D341Med (cell line): ENCODE measurements around the gene PODXL.
A peak's percentile ranks its signal among the peaks of the same experiment; 100 is the strongest.

ENCODE experiments used
- DNase-seq: peaks from one replicate; pipeline ENCODE4 v3.0.0; 2012; ENCODE audit warnings: low spot score

The PODXL gene

GRCh38 chr7:131556053-131556908 lies at the start of gene PODXL:
Gene PODXL (minus strand): TSS chr7:131556628. CDS start chr7:131556359, 269 bp downstream.
- peak; percentile 95 for DNase-seq

GRCh38 chr7:131605280-131605878 lies 49.0 kb upstream of the PODXL start:
- DNase-seq, result no peak

- no peak for DNase-seq
Observed at GRCh38 chr7:131604841-131605279, 48.4 kb upstream of the PODXL start.

DNA sequence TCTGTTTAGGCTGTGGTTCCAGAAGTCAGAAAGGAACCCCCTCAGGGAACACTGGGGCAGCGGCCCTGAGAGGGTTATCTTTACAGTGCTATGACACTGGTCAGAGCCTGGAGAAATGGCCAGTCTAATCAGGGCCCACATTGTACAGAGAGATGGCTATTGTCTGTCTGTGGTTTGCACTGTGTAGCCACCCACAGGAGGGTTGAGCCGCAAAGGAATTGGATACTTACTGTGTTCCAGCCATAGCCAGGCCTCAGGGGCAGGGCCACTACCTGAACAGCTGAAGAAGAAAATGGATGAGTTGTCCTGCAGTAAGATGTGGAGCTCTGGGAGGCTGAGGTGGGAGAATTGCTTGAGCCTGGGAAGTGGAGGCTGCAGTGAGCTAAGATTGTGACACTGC lies 47.5 kb upstream of the PODXL start:
- no peak for DNase-seq

GRCh38 chr7:131602994-131603372 lies 46.6 kb upstream of the PODXL start:
- DNase-seq, result no peak

DNA sequence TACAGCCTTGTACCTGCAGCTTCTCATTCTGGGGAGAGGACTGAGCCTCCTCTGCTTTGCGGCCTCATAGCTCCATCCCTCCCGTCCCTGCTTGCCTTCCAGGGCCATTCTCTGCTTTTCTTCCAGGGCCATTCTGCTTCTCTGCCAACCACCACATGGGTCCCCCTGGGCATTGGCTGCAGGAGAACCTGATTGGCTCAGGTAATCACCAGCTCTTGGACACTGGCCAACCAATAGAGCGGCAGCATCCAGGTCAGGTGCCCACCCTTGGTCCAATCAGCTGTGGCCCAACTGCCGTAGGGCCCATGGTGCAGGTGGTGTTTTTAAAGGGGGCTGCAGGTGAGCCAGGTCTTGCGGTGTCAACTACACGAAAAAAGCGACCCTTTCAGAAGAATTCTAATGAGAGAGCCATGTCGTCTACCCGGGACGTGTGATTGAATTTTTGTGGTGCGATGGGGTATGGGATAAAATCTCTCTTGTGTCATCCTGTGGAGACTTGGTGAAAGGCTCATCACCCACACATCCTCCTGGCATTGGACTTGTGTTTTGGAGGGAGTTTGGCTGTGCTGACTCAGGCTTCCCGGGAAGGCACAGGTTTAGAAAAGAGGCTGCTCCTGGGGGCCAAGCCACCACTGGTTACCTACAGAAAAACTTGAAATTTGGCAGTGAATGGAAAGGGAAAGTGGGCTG lies 46.0 kb upstream of the PODXL start:
- DNase-seq, result no peak

- no peak for DNase-seq
Observed at GRCh38 chr7:131600085-131600881, 43.9 kb upstream of the PODXL start.

DNA sequence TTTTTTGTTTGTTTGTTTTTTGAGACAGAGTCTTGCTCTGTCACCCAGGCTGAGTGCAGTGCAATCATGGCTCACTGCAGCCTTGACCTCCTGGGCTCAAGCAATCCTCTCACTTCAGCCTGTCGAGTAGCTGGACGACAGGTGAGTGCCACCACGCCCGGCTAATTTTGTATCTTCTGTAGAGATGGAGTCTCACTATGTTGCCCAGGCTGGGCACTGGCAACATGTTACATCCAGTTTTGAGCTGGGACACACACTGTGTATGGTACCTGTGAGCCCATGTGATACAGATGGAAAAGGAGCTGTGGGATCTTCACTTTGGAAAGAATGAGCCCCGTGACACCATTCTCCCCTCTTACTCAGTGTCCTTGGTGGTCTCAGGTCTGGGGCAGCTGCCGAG lies 40.4 kb upstream of the PODXL start:
- DNase-seq, result no peak

GRCh38 chr7:131595699-131596098 lies 39.3 kb upstream of the PODXL start:
- DNase-seq, result no peak

DNA sequence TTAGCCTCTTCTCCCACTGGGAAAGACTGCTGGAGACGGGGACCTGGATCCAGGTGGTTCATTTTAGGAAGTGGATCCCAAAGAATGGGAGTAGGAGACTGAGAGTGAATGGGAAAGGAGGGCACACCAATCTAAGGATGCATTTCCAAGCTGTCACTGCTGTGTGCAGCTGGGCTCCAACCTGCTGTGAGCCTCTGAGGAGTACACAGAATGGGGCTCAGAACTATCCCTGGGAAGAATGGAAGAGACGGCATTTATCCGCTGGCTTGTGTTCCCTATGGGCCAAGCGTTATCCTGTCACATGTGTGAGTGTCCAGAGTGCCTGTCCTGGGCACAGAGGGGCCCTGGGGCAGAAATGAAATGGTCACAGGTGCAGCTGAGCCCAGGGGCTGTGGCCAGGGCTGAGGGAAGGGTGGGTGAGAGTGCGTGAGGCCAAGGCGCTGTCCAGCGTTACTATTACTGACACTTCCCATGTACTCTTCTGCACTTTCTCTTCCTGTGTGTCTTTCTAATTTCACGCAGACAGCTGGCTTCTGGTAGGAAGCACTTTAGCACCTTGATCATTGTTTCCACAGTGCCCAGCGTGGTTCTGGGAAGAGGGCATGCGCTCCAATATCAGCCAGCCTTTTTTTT lies 35.4 kb upstream of the PODXL start:
- no peak for DNase-seq

DNA sequence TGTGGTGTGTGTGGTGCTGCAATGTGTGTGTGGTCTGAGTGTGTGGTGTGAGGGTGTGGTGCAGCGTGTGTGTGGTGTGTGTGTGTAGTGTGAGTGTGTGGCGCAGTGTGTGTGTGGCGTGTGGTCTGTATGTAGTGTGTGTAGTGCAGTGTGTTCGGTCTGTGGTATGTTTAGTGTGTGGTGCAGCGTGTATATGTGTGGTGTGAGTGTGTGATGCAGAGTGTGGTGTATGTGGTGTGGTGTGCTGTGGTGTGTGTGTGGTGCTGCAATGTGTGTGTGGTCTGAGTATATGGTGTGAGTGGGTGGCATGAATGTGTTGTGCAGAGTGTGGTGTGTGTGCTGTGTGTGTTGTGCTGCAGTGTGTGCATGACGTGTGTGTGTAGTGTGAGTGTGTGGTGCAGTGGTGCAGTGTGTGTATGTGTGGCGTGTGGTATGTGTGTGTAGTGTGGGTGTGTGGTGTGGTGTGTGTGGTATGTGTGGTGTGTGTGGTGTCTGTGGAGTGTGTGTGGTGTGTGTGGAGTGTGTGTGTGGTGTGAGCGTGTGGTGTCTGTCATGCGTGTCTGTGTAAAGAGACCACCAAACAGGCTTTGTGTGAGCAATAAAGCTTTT lies 31.0 kb upstream of the PODXL start:
- DNase-seq, result no peak

DNA sequence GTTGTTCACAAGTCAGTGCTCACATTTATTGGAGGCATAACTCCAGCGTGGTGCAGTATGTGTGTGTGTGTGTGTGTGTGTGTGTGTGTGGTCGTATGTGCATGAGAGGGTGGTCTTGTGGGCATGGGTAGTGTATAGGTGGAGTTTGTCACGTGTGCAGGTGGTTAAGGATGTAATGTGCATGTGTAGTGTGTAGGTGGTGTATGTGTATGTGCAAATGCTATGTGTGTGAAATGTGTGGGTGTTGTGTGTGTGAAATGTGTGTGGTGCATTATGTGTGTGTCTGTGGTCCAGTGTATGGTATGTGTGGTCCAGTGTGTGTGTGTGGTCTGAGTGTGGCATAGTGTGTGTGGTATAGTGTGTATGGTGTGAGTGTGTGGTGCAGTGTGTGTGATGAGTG lies 30.3 kb upstream of the PODXL start:
- no peak for DNase-seq

- no peak for DNase-seq
Observed at GRCh38 chr7:131586259-131586658, 29.8 kb upstream of the PODXL start.

DNA sequence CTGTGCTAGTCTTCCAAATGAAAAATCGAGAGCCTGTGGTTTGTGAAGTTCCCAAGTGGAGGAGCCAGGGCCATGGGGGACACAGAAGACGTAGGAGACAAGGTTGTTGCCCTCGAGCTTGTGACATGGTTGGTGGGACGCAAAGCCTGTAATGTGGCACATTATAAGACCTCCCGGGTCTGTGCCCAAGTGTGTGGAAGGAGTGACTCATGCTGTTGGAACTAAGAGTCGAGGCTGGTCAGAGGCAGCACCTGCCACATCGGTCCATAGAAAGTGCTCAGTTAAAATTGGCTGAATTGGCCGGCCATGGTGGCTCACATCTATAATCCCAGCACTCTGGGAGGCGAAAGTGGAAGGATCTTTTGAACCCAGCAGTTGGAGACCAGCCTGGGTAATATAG lies 27.0 kb upstream of the PODXL start:
- no peak for DNase-seq

DNA sequence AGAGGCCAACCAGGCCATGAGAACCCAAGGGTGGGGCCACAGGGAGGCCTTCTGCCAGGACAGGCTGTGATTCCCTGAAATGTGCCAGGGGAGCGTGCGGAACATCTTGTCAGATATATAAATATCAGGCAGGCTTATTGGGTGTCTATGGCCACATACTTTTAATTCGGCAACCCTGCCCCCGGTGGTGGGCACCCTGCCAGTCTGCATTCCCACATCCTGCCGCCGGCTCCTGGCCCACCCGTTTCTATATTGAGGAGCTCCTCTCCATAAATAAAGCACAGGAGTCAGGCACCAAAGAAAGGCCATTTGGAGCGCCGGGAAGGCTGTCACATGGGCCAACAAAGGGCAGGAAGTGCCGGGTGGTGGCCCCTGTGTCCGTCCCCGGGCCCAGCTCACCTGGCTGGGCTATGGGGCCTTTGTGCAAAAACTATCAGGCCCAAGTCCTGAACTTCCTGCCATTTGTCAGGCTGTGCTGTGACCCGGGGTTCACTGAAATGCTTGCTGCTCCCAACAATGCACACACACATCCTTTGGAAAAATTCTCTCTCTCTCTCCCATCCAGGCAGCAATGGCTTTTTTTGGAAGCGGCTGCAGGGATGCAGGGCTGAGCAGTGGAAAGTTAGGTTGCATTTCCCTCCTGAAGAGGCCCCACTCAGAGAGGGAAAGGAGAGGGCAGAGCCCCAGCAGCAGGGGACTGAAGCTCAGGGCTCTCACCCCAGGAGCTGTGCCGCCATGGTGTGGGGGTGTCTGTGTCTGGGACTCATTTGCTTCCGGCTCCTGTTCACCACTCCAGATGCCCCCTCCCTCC lies 25.0 kb upstream of the PODXL start:
- DNase-seq, result no peak

- no peak for DNase-seq
Observed at GRCh38 chr7:131578602-131579001, 22.2 kb upstream of the PODXL start.

- DNase-seq, result no peak
Observed at GRCh38 chr7:131574741-131575140, 18.3 kb upstream of the PODXL start.

- no peak for DNase-seq
Observed at GRCh38 chr7:131570401-131570800, 14.0 kb upstream of the PODXL start.

- no peak for DNase-seq
Observed at GRCh38 chr7:131568970-131569369, 12.5 kb upstream of the PODXL start.

DNA sequence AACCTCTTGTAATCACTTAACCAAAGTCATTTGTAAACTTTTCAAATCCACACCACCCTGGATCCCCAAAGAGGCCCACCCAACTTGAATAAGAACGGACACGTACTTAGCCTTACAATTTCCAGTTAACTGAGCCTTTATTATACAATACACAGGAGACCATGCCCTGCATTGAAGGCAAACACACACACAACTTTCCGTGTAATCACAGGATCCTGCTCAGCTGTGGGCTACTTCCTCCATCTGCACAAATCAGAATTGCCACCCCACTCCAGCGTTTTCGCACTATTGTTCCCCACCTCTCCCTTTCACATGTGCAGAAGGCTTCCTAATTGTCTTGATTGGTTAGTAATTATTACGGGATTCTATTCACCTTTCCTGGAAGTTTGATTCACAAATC lies 12.1 kb upstream of the PODXL start:
- no peak for DNase-seq
